Fibroblast of skin of back (primary cell): ENCODE results near the gene SPRR2F.

Source experiments
- DNase-seq: peaks from one replicate; pipeline ENCODE4 v3.0.0-alpha.2; 2013

Gene SPRR2F

DNA sequence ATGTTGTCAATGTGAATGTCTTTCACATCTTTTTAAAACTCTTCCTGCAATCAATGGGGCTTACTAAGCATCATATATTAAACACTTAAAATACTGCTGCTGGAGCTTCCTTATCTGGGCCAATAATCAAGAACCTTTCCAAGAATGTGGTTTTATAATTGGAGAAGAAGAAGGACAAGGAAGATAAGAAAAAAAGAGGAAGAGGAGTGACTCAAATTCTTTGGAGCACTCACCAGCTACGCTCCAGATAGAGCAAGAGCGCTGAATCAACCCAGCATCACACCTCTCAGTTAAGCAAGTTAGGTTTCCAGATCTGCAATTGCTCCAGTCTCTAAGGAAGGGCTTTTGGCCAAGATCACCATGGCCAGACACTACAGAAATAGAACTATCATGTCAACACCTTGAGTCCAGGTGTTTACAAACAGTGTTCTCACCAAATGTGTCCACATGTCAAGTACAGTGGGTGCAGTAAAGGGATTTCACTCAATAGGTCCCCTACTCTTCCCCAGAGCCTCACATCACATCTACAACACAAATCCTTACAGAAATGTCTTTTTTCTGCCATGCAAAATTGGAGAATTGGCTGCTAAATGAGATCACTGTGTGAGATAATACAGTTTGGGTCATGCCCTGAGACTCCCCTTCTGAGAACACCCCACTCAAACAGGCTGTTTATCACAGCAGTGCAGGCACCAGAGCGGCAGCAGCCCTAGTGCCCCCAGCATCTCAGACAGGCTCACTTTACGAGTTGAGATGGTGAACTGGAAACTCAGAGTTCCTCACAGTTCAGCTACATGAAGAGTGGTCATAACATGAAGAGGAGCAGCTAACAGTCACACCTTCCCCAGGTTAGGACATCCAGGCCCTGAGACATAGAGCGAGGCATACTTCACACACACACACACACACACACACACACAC, 40.2 kb downstream of the SPRR2F start:
- DNase-seq, result no peak

DNA sequence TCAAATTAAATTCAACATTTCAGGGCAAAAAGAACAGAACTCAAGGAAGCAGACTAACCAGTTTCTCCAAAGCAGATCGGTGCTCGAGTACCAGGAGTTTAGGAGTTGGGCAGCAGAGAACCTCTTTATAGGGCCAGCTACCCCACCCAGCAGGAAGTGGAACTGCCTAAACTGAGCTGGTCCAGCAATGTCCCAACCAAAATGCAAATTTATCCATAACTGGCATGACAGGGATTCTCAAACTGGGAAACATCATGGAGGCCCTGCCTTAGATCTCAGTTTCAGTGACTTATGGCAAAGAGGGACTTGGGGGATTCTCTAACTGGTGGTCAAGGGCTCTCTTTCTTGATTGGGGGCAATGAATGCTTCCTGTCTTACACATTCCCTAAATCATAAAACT, 41.8 kb downstream of the SPRR2F start, which contains the start of gene SPRR2B:
Gene SPRR2B (minus strand): TSS at position 101 of the 400 bp plus-strand sequence. CDS start 772 bp downstream, outside the sequence.
- no peak for DNase-seq

DNA sequence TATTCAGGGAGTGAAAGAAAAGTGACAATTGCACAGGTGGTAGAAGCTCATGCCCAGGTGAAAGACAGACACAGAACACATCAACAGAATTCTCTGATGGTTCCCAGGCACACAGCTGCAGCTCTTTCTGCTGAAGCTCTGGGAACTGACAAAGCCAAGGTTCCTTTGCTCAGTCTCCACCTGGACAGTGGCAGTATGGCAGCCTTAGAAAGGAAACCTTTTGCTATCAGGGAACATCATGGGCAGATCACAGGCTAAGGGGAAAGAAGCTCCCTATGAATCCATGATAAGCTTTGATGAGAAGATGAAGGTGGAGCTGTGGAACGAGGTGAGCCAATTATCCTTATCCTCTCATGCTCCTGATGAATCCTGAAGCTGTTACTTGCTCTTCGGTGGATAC, 43.1 kb downstream of the SPRR2F start:
- DNase-seq, result no peak
